Ovary (tissue), 3 donors: Measurements from ENCODE around the gene NDUFA3.

Source experiments
- CTCF ChIP-seq, 3 donors: fragments of 450-650 bp in 2 of 3; fragments of 200-600 bp in 1 of 3; IDR thresholded peaks; one replicate each; pipeline versions ENCODE4 v1.5.1 to v1.8.0; 2016 to 2022; ENCODE audit warnings: antibody characterized with exemption in 3 of 3, mild to moderate bottlenecking in 1 of 3
- POLR2A ChIP-seq: fragments of 450-650 bp; IDR thresholded peaks from one replicate; pipeline ENCODE4 v1.6.1; 2017; ENCODE audit warnings: antibody characterized with exemption, mild to moderate bottlenecking, moderate library complexity
- donor health status: DM: no; HTN: no; CAD: no.

DNA sequence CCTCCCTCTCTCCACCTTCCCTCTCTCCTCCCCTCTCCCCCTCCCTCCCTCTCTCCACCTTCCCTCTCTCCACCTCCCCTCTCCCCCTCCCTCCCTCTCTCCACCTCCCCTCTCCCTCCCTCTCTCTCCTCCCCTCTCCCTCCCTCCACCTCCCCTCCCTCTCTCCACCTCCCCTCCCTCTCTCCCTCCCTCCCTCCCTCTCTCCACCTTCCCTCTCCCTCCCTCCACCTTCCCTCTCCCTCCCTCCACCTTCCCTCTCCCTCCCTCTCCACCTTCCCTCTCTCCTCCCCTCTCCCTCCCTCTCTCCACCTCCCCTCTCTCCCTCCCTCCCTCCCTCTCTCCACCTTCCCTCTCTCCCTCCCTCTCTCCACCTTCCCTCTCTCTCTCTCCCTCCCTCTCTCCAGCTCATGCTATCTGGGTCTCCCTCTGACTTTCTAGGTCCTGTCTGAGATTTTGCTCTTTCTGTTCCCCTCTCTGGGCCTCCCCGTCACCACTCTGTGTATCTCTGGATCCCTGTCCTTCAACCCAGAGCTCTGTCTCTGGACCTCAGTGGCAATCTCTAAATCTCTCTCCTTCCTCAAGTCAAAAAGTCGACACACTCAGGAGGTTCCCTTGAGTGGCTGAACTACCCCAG lies 31.4 kb downstream of the NDUFA3 start:
- TF ChIP-seq CTCF (IDR thresholded peaks at IDR 0.05) (no peak), POLR2A (no peak)
